ENCODE measurements around the gene TLE1. TPM values are rescaled to one million over a fixed set of nuclear protein-coding genes. Genes with fewer than 3 reads are reported as not detected.

The TLE1 gene
- total RNA-seq, 1 donor from 2014 or later, result 17.9 TPM

GRCh38 chr9:81563020-81563407, 126.3 kb downstream of the TLE1 start:
- no peak overlapping the region for H3K27ac ChIP-seq
- peaks cover 11% of the 10 kb centered on the region for H3K4me1 ChIP-seq
- intact Hi-C loops (cut with DNase I), result no loop called here
- no peak for DNase-seq
- ATAC-seq, result no peak
- H3K27me3 ChIP-seq (ENCODE audit: low read depth), result no peaks in the 10 kb centered on the region
- no peak for TF ChIP-seq CTCF (IDR thresholded peaks at IDR 0.05)
- H3K4me3 ChIP-seq, result no peak overlapping the region
- H3K36me3 ChIP-seq, result no peaks in the 10 kb centered on the region
- no peaks in the 10 kb centered on the region for H3K9me3 ChIP-seq

GRCh38 chr9:81562231-81563019, 126.9 kb downstream of the TLE1 start:
- intact Hi-C loops (cut with DNase I), result no loop called here
- no peak for ATAC-seq

GRCh38 chr9:81560851-81561732, 128.3 kb downstream of the TLE1 start:
- H3K9me3 ChIP-seq, result no peaks in the 10 kb centered on the region
- H3K27ac ChIP-seq, result no peak overlapping the region
- no peak for ATAC-seq
- H3K4me3 ChIP-seq, result no peak overlapping the region
- H3K36me3 ChIP-seq, result no peaks in the 10 kb centered on the region
- no peak for TF ChIP-seq CTCF (IDR thresholded peaks at IDR 0.05)
- intact Hi-C loops (cut with DNase I), result no loop called here
- H3K4me1 ChIP-seq, result peaks cover 19% of the 10 kb centered on the region
- no peaks in the 10 kb centered on the region for H3K27me3 ChIP-seq (ENCODE audit: low read depth)
- DNase-seq, result no peak

More at GRCh38 chr9:81562231-81563019, 126.9 kb downstream of the TLE1 start:
- TF ChIP-seq CTCF (IDR thresholded peaks at IDR 0.05), result no peak
- H3K27me3 ChIP-seq (ENCODE audit: low read depth), result no peaks in the 10 kb centered on the region
- no peaks in the 10 kb centered on the region for H3K9me3 ChIP-seq
- no peak overlapping the region for H3K27ac ChIP-seq
- H3K4me3 ChIP-seq, result no peak overlapping the region
- no peak for DNase-seq
- H3K36me3 ChIP-seq, result no peaks in the 10 kb centered on the region
- H3K4me1 ChIP-seq, result peaks cover 16% of the 10 kb centered on the region

GRCh38 chr9:81559709-81560108, 129.6 kb downstream of the TLE1 start:
- Histone ChIP-seq H3K27ac (no peak overlapping the region), H3K9me3 (no peaks in the 10 kb centered on the region), H3K4me3 (no peak overlapping the region), H3K36me3 (no peaks in the 10 kb centered on the region), H3K27me3 (ENCODE audit: low read depth) (no peaks in the 10 kb centered on the region), H3K4me1 (peaks cover 19% of the 10 kb centered on the region)
- no peak for DNase-seq
- no peak for TF ChIP-seq CTCF (IDR thresholded peaks at IDR 0.05)
- intact Hi-C loops (cut with DNase I), result no loop called here
- ATAC-seq, result no peak

GRCh38 chr9:81559197-81559596, 130.2 kb downstream of the TLE1 start:
- no peak for DNase-seq
- TF ChIP-seq CTCF (IDR thresholded peaks at IDR 0.05), result no peak
- H3K4me3 ChIP-seq, result no peak overlapping the region
- H3K27me3 ChIP-seq (ENCODE audit: low read depth), result no peaks in the 10 kb centered on the region
- ATAC-seq, result no peak
- no peaks in the 10 kb centered on the region for H3K36me3 ChIP-seq
- intact Hi-C loops (cut with DNase I), result no loop called here
- no peaks in the 10 kb centered on the region for H3K9me3 ChIP-seq
- peaks cover 19% of the 10 kb centered on the region for H3K4me1 ChIP-seq
- no peak overlapping the region for H3K27ac ChIP-seq
